Urinary bladder (tissue), 4 donors: ENCODE data around the gene GNB1. TPM values are rescaled to one million over a fixed set of nuclear protein-coding genes. Genes with fewer than 3 reads are reported as not detected.
"Not testable (repeated sequence)": the region's sequence is repeated elsewhere in the genome, so short reads cannot be mapped to it uniquely, and the experiment has no call there.

Source experiments
- DNase-seq: peaks from one replicate; pipeline ENCODE4 v3.0.0-alpha.2; 2015; ENCODE audit errors: extremely low spot score
- H3K27ac ChIP-seq: one replicate; pipeline ENCODE4 v1.5.1; 2013; ENCODE audit warnings: low read depth, mild to moderate bottlenecking, moderate library complexity
- H3K36me3 ChIP-seq: one replicate; pipeline ENCODE4 v1.6.1; 2013; ENCODE audit warnings: mild to moderate bottlenecking, moderate library complexity; ENCODE audit not compliant: insufficient read depth
- H3K4me1 ChIP-seq: one replicate; pipeline ENCODE4 v1.6.1; 2013; ENCODE audit warnings: mild to moderate bottlenecking, moderate library complexity; ENCODE audit not compliant: insufficient read depth
- H3K4me3 ChIP-seq: one replicate; pipeline ENCODE4 v1.5.1; 2013; ENCODE audit warnings: low read depth, low read length
- WGBS: extraction: QIAGEN DNeasy Blood & Tissue Kit; methylation state at CpG from one replicate; pipeline ENCODE4 v1.1.7; 2013; 5-methylcytosine and 5-hydroxymethylcytosine counted together
- polyA plus RNA-seq: library from polyadenylated mRNA; stranded (reverse); fragments of 200-250 nt; gene quantifications from one replicate; pipeline ENCODE4 v1.2.3, GENCODE V29; 2013
- total RNA-seq: library from RNA; depleted of rRNA; stranded (reverse); fragments of >200 nt; gene quantifications from one replicate; pipeline ENCODE4 v1.2.3, GENCODE V29; 2014
- donor health status: healthy with polysubstance abuse.
- donor health status: healthy.

Gene GNB1
- total and polyA plus RNA-seq, 2 donors = 123 to 200 TPM

- H3K4me3 ChIP-seq = no peak overlapping the region
- H3K4me1 ChIP-seq = no peaks in the 10 kb centered on the region
- no peak for DNase-seq
- 91% methylated on average over 33 of the region's 33 CpGs for WGBS
- no peak overlapping the region for H3K27ac ChIP-seq
- peaks cover 6% of the 10 kb centered on the region for H3K36me3 ChIP-seq
Observed at GRCh38 chr1:1756661-1757421, 134.0 kb downstream of the GNB1 start.

GRCh38 chr1:1755852-1756251 lies 135.0 kb downstream of the GNB1 start:
- H3K36me3 ChIP-seq = peaks cover 6% of the 10 kb centered on the region
- 88% methylated on average over 15 of the region's 15 CpGs for WGBS

GRCh38 chr1:1755426-1755825 lies 135.5 kb downstream of the GNB1 start:
- Histone ChIP-seq H3K4me3 (no peak overlapping the region), H3K4me1 (no peaks in the 10 kb centered on the region), H3K27ac (no peak overlapping the region), H3K36me3 (peaks cover 6% of the 10 kb centered on the region)
- WGBS = 95% methylated on average over 19 of the region's 19 CpGs
- DNase-seq = no peak

More at GRCh38 chr1:1755852-1756251, 135.0 kb downstream of the GNB1 start:
- no peak overlapping the region for H3K4me3 ChIP-seq
- DNase-seq = no peak
- H3K4me1 ChIP-seq = no peaks in the 10 kb centered on the region
- no peak overlapping the region for H3K27ac ChIP-seq

GRCh38 chr1:1754051-1754815 lies 136.7 kb downstream of the GNB1 start:
- Histone ChIP-seq H3K4me3 (no peak overlapping the region), H3K27ac (no peak overlapping the region), H3K36me3 (peaks cover 6% of the 10 kb centered on the region), H3K4me1 (no peaks in the 10 kb centered on the region)
- no peak for DNase-seq
- 92% methylated on average over 48 of the region's 49 CpGs for WGBS

GRCh38 chr1:1753607-1754005 lies 137.3 kb downstream of the GNB1 start:
- Histone ChIP-seq H3K4me3 (no peak overlapping the region), H3K36me3 (peaks cover 6% of the 10 kb centered on the region), H3K4me1 (no peaks in the 10 kb centered on the region), H3K27ac (no peak overlapping the region)
- no peak for DNase-seq
- 91% methylated on average over 16 of the region's 16 CpGs for WGBS

- DNase-seq = no peak
Observed at GRCh38 chr1:1752636-1753606, 138.0 kb downstream of the GNB1 start.

GRCh38 chr1:1752190-1752589 lies 138.7 kb downstream of the GNB1 start:
- Histone ChIP-seq H3K27ac (no peak overlapping the region), H3K4me1 (no peaks in the 10 kb centered on the region), H3K4me3 (no peak overlapping the region), H3K36me3 (peaks cover 6% of the 10 kb centered on the region)
- DNase-seq = no peak
- WGBS = 88% methylated on average over 11 of the region's 11 CpGs

More at GRCh38 chr1:1752636-1753606, 138.0 kb downstream of the GNB1 start:
- Histone ChIP-seq H3K36me3 (peaks cover 6% of the 10 kb centered on the region), H3K27ac (no peak overlapping the region), H3K4me1 (no peaks in the 10 kb centered on the region), H3K4me3 (no peak overlapping the region)
- WGBS = 81% methylated on average over 37 of the region's 37 CpGs

- WGBS = 86% methylated on average over 7 of the region's 9 CpGs
- not testable (repeated sequence) for DNase-seq, H3K4me3 ChIP-seq, H3K36me3 ChIP-seq, H3K27ac ChIP-seq, H3K4me1 ChIP-seq
Observed at GRCh38 chr1:1749941-1750340, 140.9 kb downstream of the GNB1 start.

GRCh38 chr1:1748686-1749321 lies 142.1 kb downstream of the GNB1 start:
- Histone ChIP-seq H3K27ac (no peak overlapping the region), H3K36me3 (peaks cover 2% of the 10 kb centered on the region), H3K4me1 (no peaks in the 10 kb centered on the region), H3K4me3 (no peak overlapping the region)
- WGBS = 75% methylated on average over 18 of the region's 18 CpGs
- DNase-seq = no peak

GRCh38 chr1:1746566-1746909 lies 144.3 kb downstream of the GNB1 start:
- H3K36me3 ChIP-seq, DNase-seq, H3K4me3 ChIP-seq, H3K4me1 ChIP-seq: not testable (repeated sequence)
- no CpG with 5 or more reads among the region's 35 CpGs for WGBS
- H3K27ac ChIP-seq = peak overlapping the region; percentile 50

GRCh38 chr1:1745651-1746565 lies 145.0 kb downstream of the GNB1 start:
- Histone ChIP-seq H3K27ac (peak overlapping the region; percentile 74), H3K4me3 (peak overlapping the region; percentile 6)
- H3K36me3 ChIP-seq, H3K4me1 ChIP-seq: not testable (repeated sequence)
- DNase-seq = peak; percentile 60
- WGBS = under 1% methylated on average over 63 of the region's 101 CpGs

- not testable (repeated sequence) for DNase-seq, H3K4me3 ChIP-seq, H3K4me1 ChIP-seq, H3K36me3 ChIP-seq, H3K27ac ChIP-seq
- WGBS = 85% methylated on average over 11 of the region's 11 CpGs
Observed at GRCh38 chr1:1742529-1742928, 148.4 kb downstream of the GNB1 start.
